ENCODE measurements around the gene EXOC6B.
"Not testable (repeated sequence)": the region's sequence is repeated elsewhere in the genome, so short reads cannot be mapped to it uniquely, and the experiment has no call there.

EXOC6B gene

GRCh38 chr2:72561621-72562318 is 264.1 kb downstream of the EXOC6B start:
- no peaks in the 10 kb centered on the region for H3K36me3 ChIP-seq
- no peak overlapping the region for H3K27ac ChIP-seq
- H3K9me3 ChIP-seq (ENCODE audit: severe bottlenecking) = no peaks in the 10 kb centered on the region
- no peak for TF ChIP-seq CTCF (IDR thresholded peaks at IDR 0.05; ENCODE audit: low read depth, low read length)
- no peak overlapping the region for H3K4me3 ChIP-seq (ENCODE audit: low read depth, low read length)
- H3K27me3 ChIP-seq (ENCODE audit: insufficient read depth, low read depth, severe bottlenecking) = no peaks in the 10 kb centered on the region
- DNase-seq = no peak

GRCh38 chr2:72555943-72556342 is 269.9 kb downstream of the EXOC6B start:
- TF ChIP-seq CTCF (IDR thresholded peaks at IDR 0.05; ENCODE audit: low read depth, low read length) = no peak
- H3K27me3 ChIP-seq (ENCODE audit: insufficient read depth, low read depth, severe bottlenecking) = no peaks in the 10 kb centered on the region

GRCh38 chr2:72555363-72555762 is 270.5 kb downstream of the EXOC6B start:
- not testable (repeated sequence) for H3K4me3 ChIP-seq (ENCODE audit: low read depth, low read length)

More at GRCh38 chr2:72555943-72556342, 269.9 kb downstream of the EXOC6B start:
- Histone ChIP-seq H3K9me3 (ENCODE audit: severe bottlenecking) (no peaks in the 10 kb centered on the region), H3K27ac (no peak overlapping the region), H3K36me3 (no peaks in the 10 kb centered on the region), H3K4me3 (ENCODE audit: low read depth, low read length) (no peak overlapping the region)
- DNase-seq = no peak

GRCh38 chr2:72554910-72555309 is 270.9 kb downstream of the EXOC6B start:
- DNase-seq; H3K4me3 ChIP-seq (ENCODE audit: low read depth, low read length); H3K36me3 ChIP-seq; H3K27ac ChIP-seq; H3K9me3 ChIP-seq (ENCODE audit: severe bottlenecking); H3K27me3 ChIP-seq (ENCODE audit: insufficient read depth, low read depth, severe bottlenecking): not testable (repeated sequence)

More at GRCh38 chr2:72555363-72555762, 270.5 kb downstream of the EXOC6B start:
- not testable (repeated sequence) for DNase-seq; H3K27ac ChIP-seq; H3K36me3 ChIP-seq; H3K27me3 ChIP-seq (ENCODE audit: insufficient read depth, low read depth, severe bottlenecking); H3K9me3 ChIP-seq (ENCODE audit: severe bottlenecking)

- no peaks in the 10 kb centered on the region for H3K36me3 ChIP-seq
- no peaks in the 10 kb centered on the region for H3K9me3 ChIP-seq (ENCODE audit: severe bottlenecking)
- no peak for TF ChIP-seq CTCF (IDR thresholded peaks at IDR 0.05; ENCODE audit: low read depth, low read length)
- no peak overlapping the region for H3K4me3 ChIP-seq (ENCODE audit: low read depth, low read length)
- H3K27ac ChIP-seq = no peak overlapping the region
- H3K27me3 ChIP-seq (ENCODE audit: insufficient read depth, low read depth, severe bottlenecking) = no peaks in the 10 kb centered on the region
- DNase-seq = no peak
Measured at GRCh38 chr2:72554381-72554780, 271.5 kb downstream of the EXOC6B start.

- Histone ChIP-seq H3K4me3 (ENCODE audit: low read depth, low read length) (no peak overlapping the region), H3K36me3 (no peaks in the 10 kb centered on the region), H3K27ac (no peak overlapping the region), H3K27me3 (ENCODE audit: insufficient read depth, low read depth, severe bottlenecking) (no peaks in the 10 kb centered on the region), H3K9me3 (ENCODE audit: severe bottlenecking) (no peaks in the 10 kb centered on the region)
- DNase-seq = no peak
- no peak for TF ChIP-seq CTCF (IDR thresholded peaks at IDR 0.05; ENCODE audit: low read depth, low read length)
Measured at GRCh38 chr2:72548081-72548764, 277.6 kb downstream of the EXOC6B start.
